MCF 10A (cell line): ENCODE data around the gene KIRREL3. TPM values are rescaled to one million over a fixed set of nuclear protein-coding genes. Genes with fewer than 3 reads are reported as not detected.

Experiments used
- Bru-seq: library from RNA; stranded (reverse); fragments of 400-500 nt; gene quantifications from one replicate; lab custom pipeline; 2021; lab: Mats Ljungman, UMichigan
- BruChase-seq, 2 experiments: library from RNA; stranded (reverse); fragments of 400-500 nt; gene quantifications; one replicate each; lab custom pipeline; 2021; lab: Mats Ljungman, UMichigan
- BruUV-seq: library from RNA; stranded (reverse); fragments of 400-500 nt; replicated peaks from 2 replicates; lab custom pipeline; 2021; lab: Mats Ljungman, UMichigan
- CTCF ChIA-PET: fragments of 300-600 bp; sonication (Branson Sonifier 250); formaldehyde crosslinking; extraction: SDS; loops from one replicate; lab custom pipeline; 2021; ENCODE audit warnings: antibody characterized with exemption, inconsistent platforms; lab: Yijun Ruan, JAX
- POLR2A ChIA-PET: fragments of 300-600, 350-650 bp; sonication (Branson Sonifier 250); formaldehyde crosslinking; extraction: SDS; loops from one replicate; lab custom pipeline; 2020; ENCODE audit warnings: antibody characterized with exemption, inconsistent platforms; lab: Yijun Ruan, JAX
- DNase-seq: peaks from one replicate; pipeline ENCODE4 v3.0.0-alpha.2; 2018; ENCODE audit not compliant: unreplicated experiment
- H3K27ac Mint-ChIP-seq: one replicate; pipeline ENCODE4 v1.8.0; 2022; ENCODE audit warnings: mild to moderate bottlenecking, low read depth, mixed read lengths; ENCODE audit not compliant: unreplicated experiment
- H3K27me3 Mint-ChIP-seq: one replicate; pipeline ENCODE4 v1.8.0; 2022; ENCODE audit warnings: mixed read lengths; ENCODE audit not compliant: insufficient read depth, unreplicated experiment
- H3K36me3 Mint-ChIP-seq: one replicate; pipeline ENCODE4 v1.8.0; 2022; ENCODE audit warnings: mild to moderate bottlenecking, moderate library complexity, mixed read lengths; ENCODE audit not compliant: insufficient read depth, unreplicated experiment
- H3K4me1 Mint-ChIP-seq: one replicate; pipeline ENCODE4 v1.8.0; 2022; ENCODE audit warnings: mixed read lengths; ENCODE audit not compliant: insufficient read depth, unreplicated experiment
- H3K4me3 Mint-ChIP-seq: one replicate; pipeline ENCODE4 v1.8.0; 2022; ENCODE audit warnings: mild to moderate bottlenecking, moderate library complexity, mixed read lengths; ENCODE audit not compliant: unreplicated experiment
- H3K9me3 Mint-ChIP-seq: one replicate; pipeline ENCODE4 v1.8.0; 2022; ENCODE audit warnings: mixed read lengths; ENCODE audit not compliant: unreplicated experiment
- CTCF ChIP-seq: fragments of 200-600 bp; IDR thresholded peaks from one replicate; pipeline ENCODE4 v1.8.0; 2022; ENCODE audit warnings: antibody characterized with exemption, mild to moderate bottlenecking; ENCODE audit not compliant: unreplicated experiment
- intact Hi-C: fragments of 100-400 bp; cut with micrococcal nuclease; formaldehyde crosslinking; loops from 2 replicates; pipeline ENCODE4 v1.14.1; 2022
- long read RNA-seq: library from polyadenylated mRNA; stranded (forward); transcript quantifications from one replicate; pipeline ENCODE4 v2.0.0, GENCODE V29; 2022
- total RNA-seq: library from RNA; stranded (reverse); gene quantifications from 2 replicates; pipeline ENCODE4 v1.2.3, GENCODE V29; 2022

Gene KIRREL3
- not detected in 2 replicates for total RNA-seq
- percentile 0 among the genes with signal in this experiment for Bru-seq, nascent RNA
- percentile 0 among the genes with signal in this experiment for BruChase-seq, experiment 1, labeled RNA remaining after a 6-hour chase
- percentile 0 among the genes with signal in this experiment for BruChase-seq, experiment 2, labeled RNA remaining after a 2-hour chase
- long read RNA-seq, partial matches to known transcripts: 0 of 2 reads
- long read RNA-seq, other reads (novel, unspliced or antisense): 2 of 2 reads

DNA sequence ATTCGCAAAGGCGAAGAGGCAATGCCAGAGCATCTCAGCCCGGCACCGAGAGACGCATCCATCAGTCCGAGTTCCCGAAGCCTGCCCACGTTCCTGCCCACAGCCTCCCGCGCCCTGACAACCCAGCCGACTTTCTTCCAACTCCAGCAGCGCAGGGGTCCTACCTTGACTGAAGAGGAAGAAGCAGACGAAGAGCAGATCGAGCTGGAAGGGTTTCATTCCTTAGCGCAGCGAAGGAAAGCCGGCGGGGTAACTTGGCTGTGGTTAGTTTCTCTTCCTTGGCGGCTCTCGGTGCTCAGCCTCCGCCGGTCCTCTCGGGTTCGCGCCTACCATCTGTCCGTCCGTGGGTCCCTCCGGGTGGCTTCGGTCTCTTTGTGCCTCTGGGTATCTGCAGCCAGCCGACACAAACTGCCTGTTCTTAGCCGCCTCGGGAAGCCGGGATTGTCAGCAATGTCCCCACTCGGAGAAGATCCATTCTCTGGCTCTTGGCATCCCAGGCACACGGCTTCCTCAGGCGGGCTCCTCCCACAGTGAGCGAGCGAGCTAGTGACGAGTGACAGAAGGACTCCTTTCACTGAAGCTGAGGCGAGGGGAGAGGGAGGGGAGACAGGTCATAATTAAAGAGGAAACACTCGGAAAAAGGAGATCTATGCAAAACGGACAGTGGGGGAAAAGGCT is at the start of gene KIRREL3:
Gene KIRREL3, minus strand, starts transcription at position 480 of the 678 bp plus-strand sequence.
- H3K4me3 Mint-ChIP-seq: no peak within 1 kb of the TSS
- no peak for TF ChIP-seq CTCF
- H3K27me3 Mint-ChIP-seq: peaks cover 22% of the 10 kb centered on the region
- no peaks in the 10 kb centered on the region for H3K4me1 Mint-ChIP-seq
- H3K27ac Mint-ChIP-seq: no peak within 1 kb of the TSS
- ChIA-PET POLR2A (interaction anchor here (0.8 kb wide), 1 partner anchor 17 kb away, joined by 4 read pairs; no protein-coding TSS in a partner anchor), CTCF (interaction anchor here (1.1 to 2.2 kb wide), 2 partner anchors 10 to 426 kb away, joined by 3 to 13 read pairs; no protein-coding TSS in a partner anchor)
- no peak for DNase-seq
- BruUV-seq: no TSS peak
- intact Hi-C loops: no loop called here
- H3K36me3 Mint-ChIP-seq: no peaks in the 10 kb centered on the region
- H3K9me3 Mint-ChIP-seq: no peaks in the 10 kb centered on the region

- ChIA-PET CTCF (no interaction called here), POLR2A (no interaction called here)
- H3K36me3 Mint-ChIP-seq: no peaks in the 10 kb centered on the region
- H3K4me1 Mint-ChIP-seq: no peaks in the 10 kb centered on the region
- BruUV-seq: no TSS peak
- no peak overlapping the region for H3K27ac Mint-ChIP-seq
- intact Hi-C loops: no loop called here
- H3K27me3 Mint-ChIP-seq: no peaks in the 10 kb centered on the region
- peaks cover 21% of the 10 kb centered on the region for H3K9me3 Mint-ChIP-seq
- DNase-seq: no peak
- no peak for TF ChIP-seq CTCF
- no peak overlapping the region for H3K4me3 Mint-ChIP-seq
Measured at GRCh38 chr11:127050186-127050585, 49.6 kb upstream of the KIRREL3 start.

GRCh38 chr11:127049486-127049885 is 48.9 kb upstream of the KIRREL3 start:
- Mint-ChIP-seq H3K27ac (no peak overlapping the region), H3K4me1 (no peaks in the 10 kb centered on the region), H3K4me3 (no peak overlapping the region), H3K36me3 (no peaks in the 10 kb centered on the region), H3K27me3 (no peaks in the 10 kb centered on the region), H3K9me3 (peaks cover 16% of the 10 kb centered on the region)
- CTCF ChIA-PET: no interaction called here
- no peak for TF ChIP-seq CTCF
- no TSS peak for BruUV-seq
- intact Hi-C loops: no loop called here
- POLR2A ChIA-PET: no interaction called here
- DNase-seq: no peak

- H3K27ac Mint-ChIP-seq: no peak overlapping the region
- intact Hi-C loops: no loop called here
- CTCF ChIA-PET: no interaction called here
Measured at GRCh38 chr11:127044535-127044934, 44.0 kb upstream of the KIRREL3 start.

More at GRCh38 chr11:127044535-127044934, 44.0 kb upstream of the KIRREL3 start:
- Mint-ChIP-seq H3K4me1 (no peaks in the 10 kb centered on the region), H3K27me3 (no peaks in the 10 kb centered on the region), H3K9me3 (peaks cover 19% of the 10 kb centered on the region), H3K4me3 (no peak overlapping the region), H3K36me3 (no peaks in the 10 kb centered on the region)
- BruUV-seq: no TSS peak
- POLR2A ChIA-PET: no interaction called here
- TF ChIP-seq CTCF: no peak
- no peak for DNase-seq
